Adipocyte (in vitro differentiated cells): ENCODE measurements around the gene C2orf69.

Experiments used
- DNase-seq: peaks from one replicate; pipeline ENCODE4 v3.0.0-alpha.2; 2015; ENCODE audit warnings: low read depth
- H3K27me3 ChIP-seq: replicated peaks from 2 replicates; pipeline ENCODE4 v1.7.0; 2013; ENCODE audit warnings: mild to moderate bottlenecking, low read length, moderate library complexity; ENCODE audit not compliant: control insufficient read depth, insufficient read depth
- H3K36me3 ChIP-seq: 2 replicates; pipeline ENCODE4 v1.7.0; 2013; ENCODE audit warnings: low read length, mild to moderate bottlenecking, moderate library complexity; ENCODE audit not compliant: control insufficient read depth, insufficient read depth, severe bottlenecking
- H3K4me1 ChIP-seq: 2 replicates; pipeline ENCODE4 v1.7.0; 2013; ENCODE audit warnings: mild to moderate bottlenecking, low read length, moderate library complexity; ENCODE audit not compliant: control insufficient read depth, insufficient read depth
- H3K4me3 ChIP-seq: 2 replicates; pipeline ENCODE4 v1.7.0; 2013; ENCODE audit warnings: mild to moderate bottlenecking, low read length, moderate library complexity
- H3K9ac ChIP-seq: 2 replicates; pipeline ENCODE4 v1.7.0; 2013; ENCODE audit warnings: mild to moderate bottlenecking, low read length, moderate library complexity
- H3K9me3 ChIP-seq: 2 replicates; pipeline ENCODE4 v1.7.0; 2013; ENCODE audit warnings: mild to moderate bottlenecking, low read length, moderate library complexity; ENCODE audit not compliant: control insufficient read depth

C2orf69 gene

GRCh38 chr2:199922856-199923255 is 11.8 kb downstream of the C2orf69 start:
- no peaks in the 10 kb centered on the region for H3K9me3 ChIP-seq
- no peak for DNase-seq
- H3K9ac ChIP-seq = no peak overlapping the region
- peaks cover 29% of the 10 kb centered on the region for H3K36me3 ChIP-seq
- H3K4me1 ChIP-seq = peaks cover 12% of the 10 kb centered on the region
- H3K27me3 ChIP-seq = no peaks in the 10 kb centered on the region
- H3K4me3 ChIP-seq = no peak overlapping the region

- Histone ChIP-seq H3K4me3 (no peak overlapping the region), H3K27me3 (no peaks in the 10 kb centered on the region), H3K9me3 (no peaks in the 10 kb centered on the region), H3K36me3 (peaks cover 24% of the 10 kb centered on the region), H3K4me1 (peaks cover 12% of the 10 kb centered on the region), H3K9ac (no peak overlapping the region)
- DNase-seq = no peak
These were observed 12.8 kb downstream of the C2orf69 start for GRCh38 chr2:199923924-199924323.

- peaks cover 34% of the 10 kb centered on the region for H3K36me3 ChIP-seq
- H3K4me3 ChIP-seq = no peak overlapping the region
- DNase-seq = peak; percentile 19
- no peaks in the 10 kb centered on the region for H3K27me3 ChIP-seq
- no peaks in the 10 kb centered on the region for H3K9me3 ChIP-seq
- peaks cover 12% of the 10 kb centered on the region for H3K4me1 ChIP-seq
- H3K9ac ChIP-seq = no peak overlapping the region
These were observed 15.7 kb downstream of the C2orf69 start for GRCh38 chr2:199926806-199927205.

GRCh38 chr2:199928226-199928625 is 17.1 kb downstream of the C2orf69 start:
- H3K36me3 ChIP-seq = peaks cover 43% of the 10 kb centered on the region

DNA sequence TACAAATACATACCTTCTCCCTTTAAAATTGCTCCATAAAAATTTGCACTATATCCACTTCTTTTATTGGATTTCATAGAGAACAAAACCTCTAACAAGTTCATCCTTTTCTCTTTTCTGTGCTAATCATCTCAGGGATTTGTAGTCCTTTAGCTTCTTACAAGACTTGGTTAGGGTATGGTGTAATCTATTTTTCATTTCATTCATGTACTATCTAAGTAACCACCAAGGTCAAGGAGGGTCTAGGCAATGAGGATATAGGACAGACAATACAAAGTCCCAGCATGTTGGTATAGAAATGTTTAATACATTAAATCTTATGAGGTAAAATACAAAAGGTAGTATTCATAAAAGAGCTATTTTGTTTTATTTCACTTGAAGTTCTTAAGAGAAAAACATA is 17.5 kb downstream of the C2orf69 start:
- DNase-seq = no peak
- H3K36me3 ChIP-seq = peaks cover 43% of the 10 kb centered on the region

More at GRCh38 chr2:199928226-199928625, 17.1 kb downstream of the C2orf69 start:
- H3K27me3 ChIP-seq = no peaks in the 10 kb centered on the region
- H3K4me1 ChIP-seq = peaks cover 12% of the 10 kb centered on the region
- no peak overlapping the region for H3K4me3 ChIP-seq
- no peak for DNase-seq
- no peak overlapping the region for H3K9ac ChIP-seq
- H3K9me3 ChIP-seq = no peaks in the 10 kb centered on the region

DNA sequence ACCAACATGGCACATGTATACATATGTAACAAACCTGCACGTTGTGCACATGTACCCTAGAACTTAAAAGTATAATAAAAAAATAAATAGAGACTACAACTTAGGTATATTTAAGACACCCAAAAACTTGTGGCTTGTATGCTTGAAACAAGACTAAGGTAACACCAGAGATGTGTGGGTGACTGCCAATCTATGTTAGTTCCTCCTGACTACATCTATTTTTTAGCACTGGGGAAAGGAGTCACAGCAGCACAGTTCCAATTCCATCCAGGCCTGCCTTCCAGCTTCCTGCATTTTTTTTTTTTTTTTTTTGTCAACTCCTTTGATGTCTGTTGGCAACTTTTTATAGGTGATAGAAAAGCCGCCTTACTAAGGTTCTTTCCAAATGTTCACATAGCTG is 18.2 kb downstream of the C2orf69 start:
- Histone ChIP-seq H3K4me3 (no peak overlapping the region), H3K9me3 (no peaks in the 10 kb centered on the region), H3K9ac (no peak overlapping the region), H3K27me3 (no peaks in the 10 kb centered on the region), H3K36me3 (peaks cover 43% of the 10 kb centered on the region), H3K4me1 (peaks cover 12% of the 10 kb centered on the region)
- DNase-seq = no peak

More for the DNA sequence above, 17.5 kb downstream of the C2orf69 start:
- H3K9me3 ChIP-seq = no peaks in the 10 kb centered on the region
- no peaks in the 10 kb centered on the region for H3K27me3 ChIP-seq
- H3K4me1 ChIP-seq = peaks cover 12% of the 10 kb centered on the region
- H3K9ac ChIP-seq = no peak overlapping the region
- H3K4me3 ChIP-seq = no peak overlapping the region

DNA sequence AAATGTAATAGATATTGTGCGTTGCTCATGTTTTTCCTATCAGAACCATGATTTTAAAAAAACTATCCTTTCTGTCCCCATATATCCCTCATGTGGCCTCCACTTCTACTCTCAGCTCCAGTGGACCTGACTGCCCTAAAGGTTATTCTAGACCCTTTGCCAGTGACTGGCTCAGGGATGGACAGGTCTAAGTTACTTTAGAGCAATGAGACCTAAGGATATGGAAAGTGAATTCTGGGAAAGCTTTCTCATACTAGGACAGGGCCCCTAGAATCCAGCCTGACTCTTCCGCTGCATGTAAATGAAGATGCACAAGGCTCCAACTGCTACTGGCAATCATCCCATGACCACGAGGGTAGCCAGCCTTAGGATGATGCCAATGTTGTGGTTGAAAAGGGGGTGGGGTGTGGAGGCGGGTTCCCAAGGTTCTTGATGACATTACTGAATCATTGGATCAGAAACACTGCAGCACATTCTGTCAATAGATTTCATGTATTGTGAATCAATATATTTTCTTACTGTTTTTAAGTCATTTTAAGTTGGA is 21.3 kb downstream of the C2orf69 start:
- Histone ChIP-seq H3K9ac (no peak overlapping the region), H3K4me3 (no peak overlapping the region), H3K27me3 (no peaks in the 10 kb centered on the region), H3K9me3 (no peaks in the 10 kb centered on the region), H3K4me1 (no peaks in the 10 kb centered on the region), H3K36me3 (peaks cover 58% of the 10 kb centered on the region)
- no peak for DNase-seq

DNA sequence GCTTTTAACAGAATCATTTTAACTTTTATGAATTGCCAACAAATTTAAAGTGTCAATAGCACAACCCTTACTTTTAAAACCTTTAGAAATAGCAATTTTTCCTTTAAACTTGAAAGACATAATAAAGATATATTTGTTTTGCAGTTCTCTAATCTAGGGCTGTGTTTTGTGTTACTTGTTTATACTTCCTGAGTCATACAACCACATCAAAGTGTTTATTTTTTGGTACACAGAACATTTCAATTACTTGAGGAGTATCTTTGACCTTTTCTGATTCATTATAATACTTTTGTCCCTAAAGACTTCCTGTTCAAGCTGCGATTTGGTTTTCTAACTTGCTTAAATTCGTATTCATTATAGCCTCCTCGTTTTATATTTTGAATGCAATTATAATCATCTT is 22.4 kb downstream of the C2orf69 start:
- no peaks in the 10 kb centered on the region for H3K9me3 ChIP-seq
- no peak overlapping the region for H3K9ac ChIP-seq
- peaks cover 63% of the 10 kb centered on the region for H3K36me3 ChIP-seq
- H3K27me3 ChIP-seq = no peaks in the 10 kb centered on the region
- no peaks in the 10 kb centered on the region for H3K4me1 ChIP-seq
- H3K4me3 ChIP-seq = no peak overlapping the region
- DNase-seq = peak; percentile 46

DNA sequence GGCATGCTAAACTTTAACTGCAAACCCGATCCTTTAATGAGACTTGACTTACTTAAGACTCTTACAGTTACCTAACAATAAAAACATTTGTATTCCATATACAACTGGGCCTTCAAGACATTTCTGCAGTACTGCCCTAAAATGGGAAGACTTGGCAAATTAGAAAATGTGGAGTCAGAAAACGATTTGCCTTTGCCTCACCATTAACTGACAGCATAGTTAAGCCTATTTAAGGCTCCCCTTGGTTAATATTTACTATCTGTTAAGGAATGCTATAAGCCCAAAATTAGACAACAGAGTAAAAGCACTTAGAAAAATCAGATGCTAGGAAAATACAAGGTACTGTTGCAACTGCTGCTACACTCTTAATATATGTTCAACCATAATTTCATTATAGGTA is 25.5 kb downstream of the C2orf69 start:
- Histone ChIP-seq H3K9ac (no peak overlapping the region), H3K9me3 (no peaks in the 10 kb centered on the region), H3K4me1 (no peaks in the 10 kb centered on the region), H3K4me3 (no peak overlapping the region), H3K27me3 (no peaks in the 10 kb centered on the region), H3K36me3 (peaks cover 51% of the 10 kb centered on the region)
- no peak for DNase-seq

DNA sequence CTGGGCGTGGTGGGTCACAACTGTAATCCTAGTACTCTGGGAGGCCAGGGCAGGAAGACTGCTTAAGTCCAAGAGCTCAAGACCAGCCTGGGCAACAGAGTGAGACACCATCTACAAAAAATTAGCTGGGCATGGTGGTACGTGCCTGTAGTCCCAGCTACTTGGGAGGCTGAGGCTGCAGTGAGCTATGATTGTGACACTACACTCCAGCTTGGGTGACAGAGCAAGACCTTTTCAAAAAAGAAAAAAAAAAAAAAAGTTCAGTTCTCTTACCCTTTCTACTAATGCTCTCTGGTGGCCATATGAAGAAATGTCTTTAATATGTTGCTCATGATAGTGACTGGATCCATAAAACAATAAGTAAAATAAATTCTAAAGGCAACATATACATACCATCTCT is 29.3 kb downstream of the C2orf69 start:
- no peak overlapping the region for H3K4me3 ChIP-seq
- H3K27me3 ChIP-seq = no peaks in the 10 kb centered on the region
- no peak overlapping the region for H3K9ac ChIP-seq
- H3K4me1 ChIP-seq = no peaks in the 10 kb centered on the region
- peak; percentile 68 for DNase-seq
- H3K9me3 ChIP-seq = no peaks in the 10 kb centered on the region
- peaks cover 52% of the 10 kb centered on the region for H3K36me3 ChIP-seq

DNA sequence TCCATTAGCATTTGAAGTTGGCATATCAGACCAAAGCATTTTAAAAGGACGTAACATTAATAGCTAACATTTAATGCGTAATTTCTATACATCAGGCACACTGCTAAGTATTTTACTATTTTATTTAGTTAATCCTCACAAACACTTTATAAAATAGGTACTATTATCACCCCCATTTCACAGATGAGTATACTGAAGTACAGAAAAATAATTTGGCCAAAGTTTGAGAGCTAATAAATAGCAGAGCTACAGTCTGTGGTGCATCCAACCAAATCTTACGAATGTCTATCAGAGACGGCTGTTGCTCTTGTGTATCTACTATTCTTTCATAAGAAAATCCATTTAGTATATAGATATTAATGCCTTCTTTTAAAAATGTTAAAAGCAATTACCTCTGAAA is 32.3 kb downstream of the C2orf69 start:
- no peak for DNase-seq
- Histone ChIP-seq H3K9ac (no peak overlapping the region), H3K27me3 (no peaks in the 10 kb centered on the region), H3K4me1 (peaks cover 19% of the 10 kb centered on the region), H3K4me3 (no peak overlapping the region), H3K36me3 (peaks cover 52% of the 10 kb centered on the region), H3K9me3 (no peaks in the 10 kb centered on the region)

DNA sequence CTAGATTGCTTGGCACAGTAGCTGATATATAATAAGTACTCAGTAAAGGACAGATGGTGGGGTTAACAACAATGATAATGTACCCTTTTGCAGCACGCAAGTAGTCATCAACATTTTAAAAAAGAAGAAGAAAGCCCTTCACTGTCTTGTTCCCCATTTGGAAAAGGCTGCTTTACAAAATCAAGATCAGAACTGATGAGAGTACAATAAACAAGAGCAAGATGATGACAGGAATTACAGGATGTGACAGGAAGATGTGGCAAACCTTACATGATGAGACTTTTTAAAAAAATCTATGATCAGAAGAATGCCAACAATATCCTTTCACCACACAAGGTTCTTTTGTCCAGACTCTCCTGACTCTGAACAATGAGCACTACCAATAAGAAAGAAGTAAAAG is 35.1 kb downstream of the C2orf69 start:
- no peak for DNase-seq
- no peaks in the 10 kb centered on the region for H3K9me3 ChIP-seq
- no peak overlapping the region for H3K9ac ChIP-seq
- H3K4me3 ChIP-seq = no peak overlapping the region
- H3K27me3 ChIP-seq = no peaks in the 10 kb centered on the region
- peaks cover 19% of the 10 kb centered on the region for H3K4me1 ChIP-seq
- H3K36me3 ChIP-seq = peaks cover 61% of the 10 kb centered on the region
